Measurements from ENCODE around the gene PATJ.

DNA sequence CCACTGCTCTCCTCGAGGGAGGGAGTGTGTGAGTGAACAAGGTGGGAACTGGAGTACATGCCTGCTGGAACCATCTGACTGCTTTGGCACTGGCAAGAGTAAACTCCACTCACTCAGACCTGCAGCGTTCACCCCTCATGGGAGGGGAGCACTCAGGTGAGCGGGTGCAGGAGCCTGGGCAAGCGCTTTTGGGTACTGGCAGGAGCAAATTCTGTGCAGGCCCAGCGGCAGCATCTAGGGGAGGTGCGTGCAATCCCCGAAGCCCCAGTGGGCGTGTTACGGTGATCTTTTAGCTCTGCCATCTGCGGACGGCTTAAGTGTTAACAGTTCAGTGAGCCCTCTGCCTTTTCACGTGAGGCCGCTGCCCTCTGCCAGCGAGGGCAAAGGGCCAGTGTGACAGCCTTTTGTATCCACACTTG lies 127.4 kb downstream of the PATJ start:
- TF ChIP-seq, protein P1, sequence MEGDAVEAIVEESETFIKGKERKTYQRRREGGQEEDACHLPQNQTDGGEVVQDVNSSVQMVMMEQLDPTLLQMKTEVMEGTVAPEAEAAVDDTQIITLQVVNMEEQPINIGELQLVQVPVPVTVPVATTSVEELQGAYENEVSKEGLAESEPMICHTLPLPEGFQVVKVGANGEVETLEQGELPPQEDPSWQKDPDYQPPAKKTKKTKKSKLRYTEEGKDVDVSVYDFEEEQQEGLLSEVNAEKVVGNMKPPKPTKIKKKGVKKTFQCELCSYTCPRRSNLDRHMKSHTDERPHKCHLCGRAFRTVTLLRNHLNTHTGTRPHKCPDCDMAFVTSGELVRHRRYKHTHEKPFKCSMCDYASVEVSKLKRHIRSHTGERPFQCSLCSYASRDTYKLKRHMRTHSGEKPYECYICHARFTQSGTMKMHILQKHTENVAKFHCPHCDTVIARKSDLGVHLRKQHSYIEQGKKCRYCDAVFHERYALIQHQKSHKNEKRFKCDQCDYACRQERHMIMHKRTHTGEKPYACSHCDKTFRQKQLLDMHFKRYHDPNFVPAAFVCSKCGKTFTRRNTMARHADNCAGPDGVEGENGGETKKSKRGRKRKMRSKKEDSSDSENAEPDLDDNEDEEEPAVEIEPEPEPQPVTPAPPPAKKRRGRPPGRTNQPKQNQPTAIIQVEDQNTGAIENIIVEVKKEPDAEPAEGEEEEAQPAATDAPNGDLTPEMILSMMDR (IDR thresholded peaks at IDR 0.05), result no peak
- TF ChIP-seq EP300 (IDR thresholded peaks at IDR 0.05; ENCODE audit: low read depth), result no peak
- no peak for TF ChIP-seq POLR2A (IDR thresholded peaks at IDR 0.05)
